Gastroesophageal sphincter (tissue), 3 donors: ENCODE results near the gene RNU1-4.
"Not testable (repeated sequence)": the region's sequence is repeated elsewhere in the genome, so short reads cannot be mapped to it uniquely, and the experiment has no call there.

Experiments used
- CTCF ChIP-seq, 4 experiments: fragments of 200-600 bp in 2 of 4; fragments of 450-650 bp in 2 of 4; sonication (generic) in 1 of 4; IDR thresholded peaks; one replicate each; pipeline ENCODE4 v1.5.1; 2017 to 2019; ENCODE audit warnings: antibody characterized with exemption in 4 of 4, mild to moderate bottlenecking in 2 of 4, moderate library complexity in 2 of 4
- EP300 ChIP-seq: sonication (generic); formaldehyde crosslinking; IDR thresholded peaks from one replicate; pipeline ENCODE4 v1.6.1; 2017; ENCODE audit warnings: antibody characterized with exemption, mild to moderate bottlenecking
- POLR2A ChIP-seq, 2 donors: fragments of 450-650 bp; IDR thresholded peaks; one replicate each; pipeline ENCODE4 v1.6.1; 2017; ENCODE audit warnings: antibody characterized with exemption in 2 of 2, mild to moderate bottlenecking in 2 of 2, moderate library complexity in 1 of 2
- POLR2AphosphoS5 ChIP-seq: sonication (generic); formaldehyde crosslinking; IDR thresholded peaks from one replicate; pipeline ENCODE4 v1.6.1; 2017; ENCODE audit warnings: antibody characterized with exemption

GRCh38 chr1:16709659-16710087 is 30.6 kb upstream of the RNU1-4 start:
- TF ChIP-seq CTCF (IDR thresholded peaks at IDR 0.05) = peak in 2 of 4 experiments; percentile 10 to 60
- not testable (repeated sequence) for TF ChIP-seq POLR2A (IDR thresholded peaks at IDR 0.05); POLR2AphosphoS5; EP300
